Cardiac septum (tissue), 1 donor: ENCODE data around the gene ALLC. TPM values are rescaled to one million over a fixed set of nuclear protein-coding genes. Genes with fewer than 3 reads are reported as not detected.
"Not testable (repeated sequence)": the region's sequence is repeated elsewhere in the genome, so short reads cannot be mapped to it uniquely, and the experiment has no call there.

Experiments
- DNase-seq: peaks from one replicate; pipeline ENCODE4 v3.0.0-alpha.2; 2020; ENCODE audit warnings: low spot score
- intact Hi-C: fragments of 100-400 bp; cut with DNase I; formaldehyde crosslinking; loops from one replicate; pipeline ENCODE4 v1.14.0; 2022
- total RNA-seq: library from RNA; stranded (reverse); fragmentation: NEBNext Ultra II Directional; extraction: Animal tissue kit (Norgen Biotek cat#: 25700); gene quantifications from one replicate; pipeline ENCODE4 v1.2.1, GENCODE V29; 2021
- donor health status: DM: no; HTN: no; CAD: no.

ALLC gene
- total RNA-seq, 1 donor from 2014 or later = not detected

DNA sequence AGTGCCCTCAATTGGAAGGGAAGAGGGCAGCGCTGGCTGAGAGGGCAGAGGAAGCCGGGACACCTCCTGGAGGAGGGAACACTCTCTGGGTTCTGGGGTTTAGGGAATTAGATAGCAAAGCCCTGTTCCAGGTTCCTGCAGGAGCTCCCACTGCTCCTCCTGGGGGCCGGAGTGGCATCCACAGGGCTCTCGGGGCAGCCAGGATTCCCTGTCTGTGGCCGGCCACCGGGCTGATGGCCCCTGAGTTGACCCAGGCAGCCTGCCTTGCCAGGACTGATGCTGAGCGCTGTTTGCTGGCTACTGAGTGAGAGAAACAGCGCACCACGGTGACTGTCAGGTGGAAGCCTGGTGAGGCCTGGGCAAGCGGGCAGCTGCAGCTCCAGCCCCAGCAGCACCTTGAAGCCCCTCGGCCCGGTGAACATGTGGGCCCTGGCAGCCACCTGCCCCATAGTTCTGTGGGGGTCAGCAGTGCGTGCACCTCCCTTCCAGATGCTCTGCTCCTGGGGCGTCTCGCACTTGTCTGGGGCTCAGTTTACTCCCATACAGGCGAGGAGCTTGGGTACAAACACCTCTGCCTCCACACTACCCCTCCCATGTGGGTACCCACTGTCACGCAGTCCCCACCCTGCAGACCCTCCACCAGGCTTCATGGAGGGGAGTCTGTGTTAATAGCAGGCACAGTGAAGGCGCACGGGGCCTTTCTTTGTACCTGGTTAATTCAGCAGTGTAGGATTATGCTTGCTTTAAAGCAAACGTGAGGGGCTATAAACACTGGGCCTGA lies 7.7 kb upstream of the ALLC start:
- DNase-seq = no peak
- intact Hi-C loops = loop anchor here (5.0 kb wide), 1 partner anchor 228 kb away; no protein-coding TSS in a partner anchor

DNA sequence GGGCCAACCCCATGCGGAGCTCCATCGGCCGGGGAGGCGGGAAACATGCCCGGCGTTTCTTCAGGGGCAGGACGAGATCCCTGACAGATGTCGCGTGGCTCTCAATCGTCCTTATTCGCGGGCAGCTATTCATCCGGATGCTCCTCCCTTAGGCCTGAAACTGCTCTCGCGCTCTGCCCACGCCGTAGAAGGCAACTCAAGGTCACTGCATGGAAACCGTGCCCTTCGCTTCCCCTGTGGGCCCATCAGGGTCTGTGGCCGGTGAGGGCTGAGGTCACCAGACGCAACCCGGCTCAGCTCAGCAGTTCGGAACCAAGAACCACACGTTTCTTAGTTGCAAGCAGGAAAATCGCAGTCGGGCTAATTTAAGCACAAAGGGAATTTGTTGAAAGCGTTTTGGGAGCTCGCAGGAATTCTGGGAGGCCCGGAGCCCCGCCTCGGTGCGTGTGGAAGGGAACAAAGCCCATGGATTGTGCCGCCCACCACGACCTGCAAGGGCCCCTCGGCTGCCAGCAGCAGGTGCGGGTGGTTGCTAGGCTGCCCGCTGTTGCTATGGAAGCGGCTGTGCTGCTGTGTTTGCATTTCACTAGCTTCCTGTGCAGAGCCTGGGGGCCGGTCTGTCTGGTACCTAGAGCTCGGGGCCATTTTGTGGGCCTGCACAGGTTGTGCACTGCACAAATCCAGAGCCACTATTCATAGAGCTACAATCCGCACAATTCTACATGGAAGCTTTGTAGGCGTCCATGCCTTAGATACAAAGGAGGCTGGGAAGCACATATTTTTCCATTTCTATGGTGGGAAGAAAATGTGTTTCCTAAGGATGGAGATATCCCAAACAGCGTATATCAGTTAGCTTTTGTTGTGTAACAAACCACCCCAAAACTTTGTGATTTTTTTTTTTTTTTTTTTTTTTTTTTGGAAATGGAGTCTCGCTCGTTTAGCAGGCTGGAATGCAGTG lies 6.0 kb upstream of the ALLC start:
- DNase-seq = no peak
- intact Hi-C loops = loop anchor here (1.0 to 5.0 kb wide), 2 partner anchors 67 to 230 kb away; no protein-coding TSS in a partner anchor

DNA sequence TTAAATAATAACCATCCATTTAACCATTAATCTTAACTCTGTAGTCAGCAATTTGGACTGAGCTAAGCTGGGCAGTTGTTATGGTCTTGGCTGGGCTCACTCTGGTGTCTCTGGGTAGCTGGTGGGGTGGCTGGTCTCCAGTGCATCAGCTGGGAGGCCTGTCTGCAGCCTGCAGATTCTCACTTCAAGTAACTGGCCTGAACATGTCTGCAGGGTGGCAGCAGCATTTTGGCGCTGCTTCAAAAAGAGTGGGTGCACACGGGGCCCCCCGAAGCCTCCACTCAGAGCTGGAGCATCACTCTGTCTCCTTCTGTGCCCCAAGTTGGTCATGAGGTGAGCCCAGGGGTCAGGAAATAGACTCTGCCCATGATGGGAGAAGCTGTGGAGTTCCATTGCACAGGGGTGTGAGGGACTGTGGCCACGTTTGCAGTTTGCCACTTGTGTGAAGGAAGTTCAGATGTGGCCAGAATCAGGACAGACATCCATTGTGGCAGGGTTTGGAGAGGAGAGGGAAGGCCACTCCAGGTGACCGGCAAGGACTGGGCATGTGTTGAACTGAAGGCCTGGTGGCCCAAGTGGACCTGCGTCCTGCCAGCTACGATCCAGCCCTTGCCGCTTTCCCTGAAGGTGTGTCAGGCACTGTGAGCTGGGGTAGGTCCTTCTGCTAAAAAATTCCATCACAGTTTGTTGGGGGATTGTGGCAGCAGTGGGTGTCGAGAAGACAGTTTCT lies 4.9 kb upstream of the ALLC start:
- DNase-seq = no peak
- intact Hi-C loops = loop anchor here (5.0 kb wide), 1 partner anchor 231 kb away; no protein-coding TSS in a partner anchor

DNA sequence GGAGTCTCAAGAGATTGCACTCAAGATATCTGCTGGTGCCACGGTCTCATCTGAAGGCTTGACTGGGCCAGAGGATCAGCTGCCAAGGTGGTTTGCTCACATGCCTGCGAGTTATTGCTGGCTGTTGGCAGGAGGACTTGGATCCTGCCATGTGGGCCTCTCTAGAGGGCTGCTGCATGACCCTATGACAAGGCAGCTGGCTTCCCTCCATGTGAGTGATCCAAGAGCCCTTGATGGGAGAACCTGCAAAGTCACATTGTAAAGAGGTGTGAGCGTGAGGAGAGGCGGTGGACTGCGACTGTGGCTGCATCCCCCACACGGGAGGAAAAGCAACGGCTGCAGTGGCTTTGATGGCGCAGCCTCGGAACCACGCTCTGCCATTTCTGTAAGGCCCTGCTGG lies 4.0 kb upstream of the ALLC start:
- DNase-seq = no peak
- intact Hi-C loops = loop anchor here (5.0 kb wide), 1 partner anchor 232 kb away; no protein-coding TSS in a partner anchor

DNA sequence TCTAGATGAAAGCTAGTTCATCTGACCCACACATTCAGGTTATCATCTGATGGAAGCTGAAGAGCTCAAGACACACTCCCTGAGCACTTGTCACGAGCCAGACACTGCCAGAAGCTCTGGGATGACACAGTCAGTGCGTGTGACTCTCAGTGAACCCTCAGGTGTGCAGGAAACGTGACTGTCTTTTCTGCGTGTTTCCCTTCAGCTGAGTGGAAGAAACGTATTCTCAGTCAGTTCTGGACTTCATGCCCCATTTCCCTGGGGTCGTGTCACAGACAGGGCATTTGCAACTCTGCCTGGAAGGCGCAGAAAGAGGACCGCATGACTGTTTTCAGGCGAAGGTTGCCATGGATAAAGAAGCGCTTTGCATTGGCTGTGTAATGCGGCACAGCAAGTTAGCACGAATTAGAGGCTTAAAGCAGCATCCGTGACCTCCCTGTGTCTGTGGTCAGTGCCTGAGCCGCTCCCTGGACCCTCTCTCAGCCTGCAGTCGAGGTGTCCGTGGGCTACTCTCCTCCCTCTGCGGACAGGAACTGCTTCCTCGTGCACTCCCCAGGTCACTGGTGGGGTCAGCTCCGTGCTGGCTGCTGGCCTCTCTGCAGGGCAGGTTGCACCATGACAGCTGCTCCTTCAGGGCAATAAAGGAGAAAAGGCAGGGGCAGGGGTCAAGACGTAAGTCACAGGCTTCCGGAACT lies 3.3 kb upstream of the ALLC start:
- DNase-seq = no peak
- intact Hi-C loops = loop anchor here (5.0 kb wide), 1 partner anchor 232 kb away; no protein-coding TSS in a partner anchor

DNA sequence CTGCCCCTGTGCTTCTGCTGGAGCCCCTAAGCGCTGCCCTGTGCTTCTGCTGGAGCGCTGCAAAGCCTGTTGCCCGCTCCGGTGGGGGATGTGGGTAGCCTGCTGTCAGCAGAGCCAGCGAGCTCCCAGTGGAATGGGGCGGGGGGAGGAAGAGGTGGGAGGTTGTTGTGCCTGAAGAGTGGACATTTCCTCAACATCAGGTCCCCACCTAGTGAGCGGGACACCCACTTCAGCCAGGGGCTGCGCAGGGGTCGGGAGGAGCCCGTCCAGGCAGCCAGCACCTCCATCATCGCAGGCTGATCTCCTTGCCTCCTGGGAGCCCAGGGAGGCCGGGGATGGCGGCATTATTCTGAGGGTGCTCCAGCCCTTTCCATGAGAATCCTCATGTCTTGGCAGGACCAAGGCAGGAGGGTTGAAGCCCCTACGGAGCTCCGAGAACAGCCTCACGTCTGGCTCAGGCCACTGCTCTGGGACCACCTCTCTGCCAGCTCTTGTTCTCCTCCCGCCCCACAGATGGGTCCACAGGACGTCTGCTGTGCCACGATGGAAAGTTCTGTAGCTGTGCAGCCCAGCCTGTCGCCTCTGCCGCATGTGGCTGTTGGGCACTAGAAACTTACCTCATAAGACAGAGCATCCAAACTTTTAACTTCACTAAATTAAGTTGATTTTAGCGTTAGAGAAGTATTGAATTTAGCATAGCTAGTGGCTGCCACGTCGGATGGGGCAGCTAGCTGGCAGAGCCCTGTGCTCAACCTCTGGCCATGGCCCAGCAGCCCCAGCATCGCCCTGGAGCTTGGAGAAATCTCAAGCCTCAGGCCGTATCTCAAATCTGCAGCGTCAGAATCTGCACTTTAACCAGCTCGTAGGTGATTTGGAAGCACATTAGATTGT lies 1.9 kb upstream of the ALLC start:
- intact Hi-C loops = no loop called here
- DNase-seq = no peak

DNA sequence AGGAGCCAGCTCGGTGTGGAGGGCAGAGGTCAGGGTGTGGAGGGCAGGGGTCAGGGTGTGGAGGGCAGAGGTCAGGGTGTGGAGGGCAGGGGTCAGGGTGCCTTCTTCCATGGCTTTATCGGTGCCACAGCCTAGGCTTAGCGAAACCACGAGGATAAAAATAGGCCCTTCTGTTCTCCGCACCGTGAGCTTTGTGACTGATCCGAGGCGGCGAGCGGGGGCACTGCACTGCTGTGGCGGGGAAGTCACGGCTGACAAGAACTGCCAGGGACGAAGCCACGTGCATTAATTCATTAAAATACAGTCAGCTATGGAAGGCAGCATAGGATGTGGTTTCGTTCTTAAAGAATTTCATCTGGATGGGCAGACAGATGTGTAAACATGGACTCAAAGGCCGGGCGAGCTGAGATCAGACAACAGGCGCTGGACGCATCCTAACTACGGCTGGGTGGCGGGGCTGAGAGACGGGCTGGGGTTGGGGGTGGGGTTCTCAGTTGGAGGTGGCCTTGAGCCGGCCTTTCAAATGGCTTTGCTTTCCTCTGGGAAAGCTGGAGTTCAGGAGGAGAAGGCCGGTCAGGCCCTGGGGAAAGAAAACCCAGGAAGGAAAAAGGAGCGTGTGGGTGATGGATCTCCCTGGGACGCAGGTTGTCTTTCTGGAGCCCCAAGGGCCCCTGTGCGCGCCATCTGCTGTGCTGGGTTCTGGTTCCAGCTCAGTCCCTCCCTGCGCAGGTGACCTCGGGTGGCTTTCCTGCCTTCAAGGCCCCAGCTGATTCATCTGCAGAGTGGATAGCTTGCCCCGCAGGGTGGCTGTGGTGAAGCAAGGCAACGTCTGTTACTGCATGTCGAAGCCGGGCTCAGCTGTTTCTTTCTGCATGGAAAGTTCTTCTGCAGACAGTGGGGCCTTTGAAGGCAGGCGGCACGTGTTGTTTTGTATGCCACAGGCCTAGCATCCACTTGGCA lies 958 bp upstream of the ALLC start:
- no peak for DNase-seq
- intact Hi-C loops = no loop called here

DNA sequence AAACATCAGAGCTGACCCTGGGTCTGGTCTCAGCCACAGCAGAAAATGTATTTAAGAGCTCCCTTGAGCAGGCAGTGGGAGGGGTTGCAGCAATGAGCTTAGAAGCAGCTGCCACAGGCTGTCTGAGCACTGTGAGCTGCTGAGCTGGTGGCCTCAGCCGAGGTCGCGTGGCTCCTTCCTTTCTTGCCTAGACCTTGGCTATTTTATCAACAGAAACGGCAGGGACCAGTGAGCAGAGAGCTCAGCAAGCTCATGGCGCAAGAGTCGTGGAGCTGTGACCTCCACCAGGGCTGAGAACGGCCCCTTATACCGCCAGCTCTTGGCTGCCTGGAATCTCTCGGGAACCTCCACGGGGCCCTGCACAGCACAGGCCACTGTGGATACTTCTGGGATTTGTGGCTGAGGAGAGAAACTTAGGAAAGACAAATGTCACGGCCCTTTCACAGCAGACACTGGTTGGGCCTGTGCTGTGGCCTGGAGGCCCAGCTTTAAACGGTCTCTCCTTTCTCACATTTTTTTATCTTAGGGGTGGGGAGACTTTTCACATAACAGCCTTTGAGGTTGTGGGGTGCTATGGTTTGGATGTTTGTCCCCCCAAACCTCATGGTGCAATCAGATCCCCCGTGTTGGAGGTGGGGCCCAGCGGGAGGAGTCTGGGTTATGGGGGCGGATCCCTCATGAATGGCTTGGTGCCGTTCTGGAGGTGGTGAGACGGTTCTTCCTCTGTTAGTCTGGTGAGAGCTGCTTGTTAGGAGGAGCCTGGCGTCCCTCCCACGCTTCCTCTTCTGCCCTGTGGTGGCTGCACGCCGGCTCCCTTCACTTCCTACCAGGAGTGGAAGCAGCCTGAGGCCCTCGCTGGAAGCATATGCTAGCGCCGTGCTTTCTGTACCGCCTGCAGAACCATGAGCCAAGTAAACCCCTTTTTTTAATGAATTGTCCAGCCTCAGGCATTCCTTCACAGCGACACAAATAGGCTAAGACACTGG lies 1.7 kb downstream of the ALLC start:
- DNase-seq = no peak
- intact Hi-C loops = no loop called here

DNA sequence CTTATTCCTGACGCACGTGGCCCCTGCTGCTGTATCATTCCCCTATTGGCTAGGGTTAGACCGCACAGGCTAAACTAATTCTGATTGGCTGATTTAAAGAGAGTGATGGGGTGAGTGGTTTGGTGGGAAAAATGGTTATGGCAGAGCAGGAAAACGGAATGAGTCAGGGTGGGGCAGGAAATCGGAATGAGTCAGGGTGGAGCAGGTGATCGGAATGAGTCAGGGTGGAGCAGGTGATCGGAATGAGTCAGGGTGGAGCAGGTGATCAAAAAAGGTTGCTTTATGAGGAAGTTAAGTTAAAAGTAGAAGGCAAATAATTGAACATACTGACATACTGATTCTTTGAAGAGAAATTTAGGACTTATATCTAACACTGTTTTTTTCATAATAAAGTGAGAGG lies 2.6 kb downstream of the ALLC start:
- DNase-seq, intact Hi-C loops: not testable (repeated sequence)

DNA sequence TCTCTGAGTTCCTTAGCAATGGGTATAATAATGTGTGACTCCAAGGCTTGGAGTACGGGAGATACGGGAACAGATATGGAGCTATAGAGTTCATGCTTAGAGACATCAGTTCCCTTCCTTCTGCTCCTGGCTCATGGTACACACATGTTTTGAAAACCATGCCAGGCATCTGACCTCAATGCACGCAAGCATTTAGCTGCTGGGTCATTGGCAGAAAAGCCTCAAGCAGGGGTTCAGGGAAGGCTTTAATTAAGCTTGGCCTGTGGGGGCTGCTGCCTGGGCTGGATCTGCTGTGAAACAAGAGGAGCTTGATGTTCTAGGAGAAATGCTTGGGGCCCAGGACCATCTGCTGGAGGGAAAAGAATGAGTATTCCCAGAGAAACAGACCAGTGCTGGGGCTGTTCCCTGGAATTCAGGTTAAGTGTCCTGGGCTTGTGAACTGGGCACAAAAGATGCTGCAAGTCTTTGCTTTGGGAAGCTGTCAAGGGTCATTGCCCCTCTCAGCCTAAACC lies 3.2 kb downstream of the ALLC start:
- intact Hi-C loops = no loop called here

DNA sequence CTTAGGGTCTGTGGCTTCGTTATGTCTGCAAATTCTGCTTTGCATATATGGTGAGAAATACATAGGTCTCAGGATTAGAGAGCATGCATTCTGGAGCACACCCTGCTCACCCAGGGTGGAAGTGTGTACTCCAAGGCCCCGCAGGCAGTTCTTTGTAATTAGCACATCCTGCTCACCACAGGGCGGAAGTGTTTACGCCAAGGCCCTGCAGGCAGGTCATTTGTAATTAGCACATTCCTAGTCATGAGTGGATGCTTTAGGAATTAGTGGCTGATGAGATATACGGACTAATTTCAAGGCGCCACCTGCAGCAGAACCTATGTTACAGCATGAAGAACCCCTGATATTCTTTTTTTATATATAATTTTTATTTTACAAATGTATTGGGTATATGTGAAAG lies 4.2 kb downstream of the ALLC start:
- intact Hi-C loops = no loop called here
- no peak for DNase-seq

More for the DNA sequence above, 3.2 kb downstream of the ALLC start:
- no peak for DNase-seq

DNA sequence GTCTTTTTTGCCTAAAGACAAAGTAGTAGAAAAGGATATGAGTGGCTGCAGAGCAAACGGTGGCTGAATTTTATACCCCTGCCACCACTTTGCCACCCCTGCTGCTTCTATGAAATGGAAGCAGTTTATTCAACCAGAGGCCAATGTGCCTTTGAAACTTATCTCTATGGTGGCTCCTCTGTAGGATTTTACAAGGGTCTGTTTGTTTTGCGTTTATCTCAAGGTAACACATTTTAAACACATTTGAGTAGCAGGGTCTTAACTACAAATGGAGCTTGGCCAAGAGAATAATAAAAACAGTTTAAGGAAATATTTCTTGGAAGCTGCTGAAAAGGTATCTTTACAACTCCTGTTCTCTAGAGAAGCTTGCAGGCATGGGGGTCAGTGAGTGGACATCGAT lies 6.1 kb downstream of the ALLC start:
- intact Hi-C loops = no loop called here
- DNase-seq = no peak

DNA sequence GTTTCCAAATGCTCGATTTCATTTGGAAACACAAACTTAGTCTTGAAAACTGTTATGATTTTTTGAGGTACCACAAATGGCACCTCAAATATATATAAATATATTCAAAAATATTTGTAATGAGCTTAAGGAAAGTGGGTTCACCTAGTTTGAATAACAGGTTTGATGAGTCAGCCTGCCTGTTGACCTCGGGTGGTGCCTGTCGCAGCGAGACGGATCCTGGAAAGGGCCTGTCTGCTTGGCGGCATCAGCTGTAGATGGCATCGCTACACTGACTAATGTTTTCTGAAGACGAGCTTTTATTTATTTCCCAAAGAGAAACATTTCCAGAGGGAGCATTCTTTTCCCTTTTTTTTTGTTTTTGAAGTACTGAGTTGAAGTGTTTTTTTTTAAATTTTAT lies 6.9 kb downstream of the ALLC start:
- DNase-seq = no peak
- intact Hi-C loops = no loop called here

DNA sequence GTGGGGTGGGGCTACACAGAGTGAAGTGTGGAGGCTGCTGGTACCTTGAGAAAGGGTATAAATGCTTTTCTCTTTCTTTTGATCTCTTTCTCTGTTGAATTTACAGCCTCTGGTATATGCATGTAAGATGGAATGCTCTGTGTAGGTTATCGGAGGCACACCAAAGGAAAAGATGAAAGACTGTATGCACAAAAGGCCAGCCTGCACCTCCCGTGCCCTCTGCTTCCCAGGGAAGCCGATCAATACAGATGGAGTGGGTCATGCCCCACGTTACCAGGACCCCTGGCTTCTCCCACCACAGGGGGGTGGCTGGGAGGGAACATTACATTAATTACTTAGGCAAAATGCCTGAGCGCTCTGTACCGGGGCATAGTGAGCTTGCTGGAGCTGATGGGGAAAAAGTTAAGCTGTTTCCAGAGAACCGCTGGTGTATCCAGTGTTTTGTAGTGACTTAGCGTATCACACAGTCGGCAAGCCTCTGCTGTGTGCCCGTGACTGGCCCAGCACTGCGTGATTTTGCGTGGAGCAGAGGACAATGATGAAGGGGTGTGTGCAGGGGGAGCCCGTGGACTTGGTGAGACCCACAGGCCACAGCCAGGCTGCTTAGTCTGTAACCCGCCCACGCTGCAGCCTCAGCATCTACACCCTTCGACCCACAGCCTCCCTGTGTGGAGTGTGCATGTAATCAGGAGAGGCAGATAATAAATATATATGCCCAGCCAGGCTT lies 8.0 kb downstream of the ALLC start:
- intact Hi-C loops = no loop called here
- no peak for DNase-seq

DNA sequence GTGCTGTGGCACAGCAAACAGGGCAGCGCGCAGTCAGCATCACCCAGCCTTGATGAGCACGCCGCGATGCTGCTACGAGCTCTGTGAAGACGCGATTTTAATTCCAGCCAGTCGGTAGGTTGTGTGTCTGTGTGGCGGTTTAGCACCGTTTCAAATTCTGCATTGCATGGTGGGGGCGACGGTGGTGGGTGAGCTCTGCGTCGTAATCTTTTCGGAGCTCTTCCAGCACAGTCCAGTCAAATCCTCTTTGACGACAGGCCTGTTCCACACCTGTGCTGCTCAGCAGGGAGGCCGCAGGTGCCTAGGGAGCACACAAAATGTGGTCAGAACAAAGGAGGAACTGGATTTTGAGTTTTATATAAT lies 8.6 kb downstream of the ALLC start:
- no peak for DNase-seq
- intact Hi-C loops = no loop called here
